HepG2 (cell line): ENCODE results near the gene DOCK3. TPM values are rescaled to one million over a fixed set of nuclear protein-coding genes. Genes with fewer than 3 reads are reported as not detected.

Source experiments
- ARNTL ChIP-seq: sonication (generic); formaldehyde crosslinking; IDR thresholded peaks from 2 replicates; pipeline ENCODE4 v1.4.0; 2020; ENCODE audit warnings: mild to moderate bottlenecking, missing genetic modification reagents
- PRDM10 ChIP-seq: sonication (generic); formaldehyde crosslinking; IDR thresholded peaks from 2 replicates; pipeline ENCODE4 v1.4.0; 2020; ENCODE audit warnings: low read depth, missing genetic modification reagents
- RXRB ChIP-seq: IDR thresholded peaks from 2 replicates; pipeline ENCODE4 v1.6.1; 2016; ENCODE audit warnings: borderline replicate concordance, missing genetic modification reagents, missing compliant biosample characterization
- SNAI1 ChIP-seq: sonication (generic); formaldehyde crosslinking; IDR thresholded peaks from 2 replicates; pipeline ENCODE4 v1.5.0; 2020; ENCODE audit warnings: mild to moderate bottlenecking, missing genetic modification reagents, borderline replicate concordance
- SNAPC2 ChIP-seq: sonication (generic); formaldehyde crosslinking; IDR thresholded peaks from 2 replicates; pipeline ENCODE4 v1.8.1; 2022; ENCODE audit warnings: mild to moderate bottlenecking, missing genetic modification reagents
- ZNF10 ChIP-seq: sonication (generic); formaldehyde crosslinking; IDR thresholded peaks from 2 replicates; pipeline ENCODE4 v1.4.0; 2020; ENCODE audit warnings: mild to moderate bottlenecking, low read depth, missing genetic modification reagents, borderline replicate concordance
- ZNF549 ChIP-seq: sonication (generic); formaldehyde crosslinking; IDR thresholded peaks from 2 replicates; pipeline ENCODE4 v1.5.0; 2020; ENCODE audit warnings: missing genetic modification reagents
- ZNF773 ChIP-seq: sonication (generic); formaldehyde crosslinking; IDR thresholded peaks from 2 replicates; pipeline ENCODE4 v1.4.0; 2020; ENCODE audit warnings: missing genetic modification reagents, borderline replicate concordance
- polyA plus RNA-seq, 8 experiments: library from polyadenylated mRNA; depleted of rRNA in 3 of 8; stranded (reverse) in 7 of 8; unstranded in 1 of 8; fragments of >200 nt; fragmentation: Illumina TruSeq in 4 of 8; extraction: Trizol in 4 of 8; gene quantifications; 2 replicates each; pipeline versions ENCODE4 v1.2.1 to v1.2.3, GENCODE V29; 2011 to 2016; ENCODE audit warnings: low read depth in 4 of 8, missing spikeins in 1 of 8, mixed read lengths in 1 of 8; ENCODE audit not compliant: insufficient read depth in 1 of 8
- total RNA-seq, 5 experiments: library from RNA; depleted of rRNA; stranded (reverse); fragments of >200 nt; fragmentation: Illumina TruSeq; extraction: Trizol; gene quantifications; 2 replicates each; pipeline ENCODE4 v1.2.3, GENCODE V29; 2016; ENCODE audit warnings: low read depth in 1 of 5
- TF ChIP-seq, protein P1 (sequence below): sonication (generic); formaldehyde crosslinking; IDR thresholded peaks from 2 replicates; pipeline ENCODE4 v1.5.0; 2020; ENCODE audit warnings: mild to moderate bottlenecking, missing genetic modification reagents, moderate library complexity

DOCK3 gene
- total and polyA plus RNA-seq, 2 of the 13 experiments (the other 11 are each of a cell fraction or from before 2014, with no cell fraction given), result not detected

DNA sequence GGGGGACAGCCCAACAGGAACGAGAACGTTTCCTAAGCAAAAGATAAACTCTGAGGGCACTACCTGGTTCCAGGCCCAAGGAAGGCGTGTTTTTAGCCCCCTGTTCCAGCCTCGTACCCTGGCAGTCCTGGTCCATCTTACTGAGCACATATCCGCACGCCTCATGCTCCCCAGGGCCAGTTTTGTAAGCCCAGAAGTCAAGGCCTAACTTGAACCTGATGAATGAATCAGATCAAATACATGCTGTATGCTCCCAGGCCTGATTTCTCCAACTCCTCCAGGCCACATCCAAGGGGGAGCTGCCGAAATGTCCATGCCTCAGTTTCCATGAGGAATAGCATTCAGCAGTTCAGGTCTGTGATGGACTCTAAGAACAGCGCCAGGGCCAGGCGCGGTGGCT lies 14.3 kb upstream of the DOCK3 start (continued):
- TF ChIP-seq ZNF773 (CRISPR knock-in tag) (no peak), RXRB (CRISPR knock-in tag) (no peak), SNAI1 (no peak), SNAPC2 (CRISPR knock-in tag) (no peak), ARNTL (CRISPR knock-in tag) (no peak), PRDM10 (no peak), ZNF549 (CRISPR knock-in tag) (no peak), ZNF10 (no peak)
- TF ChIP-seq, protein P1, sequence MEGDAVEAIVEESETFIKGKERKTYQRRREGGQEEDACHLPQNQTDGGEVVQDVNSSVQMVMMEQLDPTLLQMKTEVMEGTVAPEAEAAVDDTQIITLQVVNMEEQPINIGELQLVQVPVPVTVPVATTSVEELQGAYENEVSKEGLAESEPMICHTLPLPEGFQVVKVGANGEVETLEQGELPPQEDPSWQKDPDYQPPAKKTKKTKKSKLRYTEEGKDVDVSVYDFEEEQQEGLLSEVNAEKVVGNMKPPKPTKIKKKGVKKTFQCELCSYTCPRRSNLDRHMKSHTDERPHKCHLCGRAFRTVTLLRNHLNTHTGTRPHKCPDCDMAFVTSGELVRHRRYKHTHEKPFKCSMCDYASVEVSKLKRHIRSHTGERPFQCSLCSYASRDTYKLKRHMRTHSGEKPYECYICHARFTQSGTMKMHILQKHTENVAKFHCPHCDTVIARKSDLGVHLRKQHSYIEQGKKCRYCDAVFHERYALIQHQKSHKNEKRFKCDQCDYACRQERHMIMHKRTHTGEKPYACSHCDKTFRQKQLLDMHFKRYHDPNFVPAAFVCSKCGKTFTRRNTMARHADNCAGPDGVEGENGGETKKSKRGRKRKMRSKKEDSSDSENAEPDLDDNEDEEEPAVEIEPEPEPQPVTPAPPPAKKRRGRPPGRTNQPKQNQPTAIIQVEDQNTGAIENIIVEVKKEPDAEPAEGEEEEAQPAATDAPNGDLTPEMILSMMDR (CRISPR knock-in tag), result no peak
